Hypothalamus (tissue), 51 donors: ENCODE measurements around the gene KCNK17.

ENCODE experiments used
- DNase-seq, 51 donors: peaks; one replicate each; lab custom pipeline; 2025; lab: John Stamatoyannopoulos, UW

KCNK17 gene

GRCh38 chr6:39274471-39274870 lies 39.7 kb downstream of the KCNK17 start:
- no peak for DNase-seq

- DNase-seq, result no peak
These were observed 40.8 kb downstream of the KCNK17 start for GRCh38 chr6:39273406-39273821.

- DNase-seq, result no peak
These were observed 44.3 kb downstream of the KCNK17 start for GRCh38 chr6:39269961-39270360.

GRCh38 chr6:39268721-39269120 lies 45.5 kb downstream of the KCNK17 start:
- no peak for DNase-seq

GRCh38 chr6:39268171-39268570 lies 46.0 kb downstream of the KCNK17 start:
- DNase-seq, result no peak

- no peak for DNase-seq
These were observed 47.4 kb downstream of the KCNK17 start for GRCh38 chr6:39266782-39267355.

GRCh38 chr6:39266375-39266774 lies 47.8 kb downstream of the KCNK17 start:
- DNase-seq, result no peak

- DNase-seq, result no peak
These were observed 50.7 kb downstream of the KCNK17 start for GRCh38 chr6:39263303-39264037.

GRCh38 chr6:39261751-39262150 lies 52.5 kb downstream of the KCNK17 start:
- no peak for DNase-seq

- no peak for DNase-seq
These were observed 53.3 kb downstream of the KCNK17 start for GRCh38 chr6:39260953-39261352.

GRCh38 chr6:39260456-39260855 lies 53.8 kb downstream of the KCNK17 start:
- no peak for DNase-seq

- DNase-seq, result no peak
These were observed 57.8 kb downstream of the KCNK17 start for GRCh38 chr6:39256294-39256940.

- no peak for DNase-seq
These were observed 59.2 kb downstream of the KCNK17 start for GRCh38 chr6:39254999-39255535.

GRCh38 chr6:39251406-39251805 lies 62.8 kb downstream of the KCNK17 start:
- no peak for DNase-seq

- no peak for DNase-seq
These were observed 63.7 kb downstream of the KCNK17 start for GRCh38 chr6:39250507-39250906.

- DNase-seq, result no peak
These were observed 64.9 kb downstream of the KCNK17 start for GRCh38 chr6:39249278-39249677.
